HEK293T (cell line): ENCODE measurements around the gene PAK2.
"Not testable (repeated sequence)": the region's sequence is repeated elsewhere in the genome, so short reads cannot be mapped to it uniquely, and the experiment has no call there.

Experiments used
- CTCF ChIA-PET: fragments of 350-600 bp; formaldehyde crosslinking; extraction: SDS; loops from one replicate; lab custom pipeline; 2021; ENCODE audit warnings: antibody characterized with exemption, inconsistent platforms; lab: Yijun Ruan, JAX
- POLR2A ChIA-PET: fragments of 350-600 bp; formaldehyde crosslinking; extraction: SDS; loops from one replicate; lab custom pipeline; 2020; ENCODE audit warnings: antibody characterized with exemption, inconsistent platforms; lab: Yijun Ruan, JAX
- DNase-seq: peaks from one replicate; pipeline ENCODE4 v3.0.0; 2012; ENCODE audit warnings: mixed read lengths; ENCODE audit errors: extremely low spot score
- ARNT ChIP-seq: fragments of 450-650 bp; IDR thresholded peaks from 2 replicates; pipeline ENCODE4 v1.6.1; 2017; ENCODE audit warnings: mild to moderate bottlenecking
- BHLHE40 ChIP-seq: fragments of 450-650 bp; IDR thresholded peaks from 2 replicates; pipeline ENCODE4 v1.6.1; 2016; ENCODE audit warnings: mild to moderate bottlenecking, moderate library complexity, borderline replicate concordance
- CTBP1 ChIP-seq: fragments of 450-650 bp; IDR thresholded peaks from 2 replicates; pipeline ENCODE4 v1.6.1; 2016; ENCODE audit warnings: borderline replicate concordance
- ELF4 ChIP-seq: fragments of 450-650 bp; IDR thresholded peaks from 2 replicates; pipeline ENCODE4 v1.6.1; 2017; ENCODE audit warnings: antibody characterized with exemption
- FOXA1 ChIP-seq: fragments of 450-650 bp; IDR thresholded peaks from 2 replicates; pipeline ENCODE4 v1.6.1; 2016; ENCODE audit warnings: mild to moderate bottlenecking
- FOXK2 ChIP-seq: fragments of 450-650 bp; IDR thresholded peaks from 2 replicates; pipeline ENCODE4 v1.6.1; 2016; ENCODE audit warnings: mild to moderate bottlenecking
- FOXM1 ChIP-seq: fragments of 450-650 bp; IDR thresholded peaks from 2 replicates; pipeline ENCODE4 v1.6.1; 2017; ENCODE audit warnings: mild to moderate bottlenecking, borderline replicate concordance
- HDGF ChIP-seq: fragments of 450-650 bp; IDR thresholded peaks from 2 replicates; pipeline ENCODE4 v1.6.1; 2017; ENCODE audit warnings: antibody characterized with exemption, borderline replicate concordance
- L3MBTL2 ChIP-seq: fragments of 450-650 bp; conservative IDR thresholded peaks from 2 replicates; pipeline ENCODE4 v1.6.1; 2016; ENCODE audit warnings: mild to moderate bottlenecking
- LEF1 ChIP-seq: fragments of 450-650 bp; IDR thresholded peaks from 2 replicates; pipeline ENCODE4 v1.6.1; 2017; ENCODE audit warnings: mild to moderate bottlenecking, borderline replicate concordance
- NFRKB ChIP-seq: fragments of 450-650 bp; IDR thresholded peaks from 2 replicates; pipeline ENCODE4 v1.6.1; 2016; ENCODE audit warnings: mild to moderate bottlenecking, moderate library complexity
- SP1 ChIP-seq: fragments of 450-650 bp; IDR thresholded peaks from 2 replicates; pipeline ENCODE4 v1.6.1; 2017
- SUZ12 ChIP-seq: fragments of 450-650 bp; IDR thresholded peaks from 2 replicates; pipeline ENCODE4 v1.6.1; 2016; ENCODE audit warnings: mild to moderate bottlenecking
- TARDBP ChIP-seq: fragments of 450-650 bp; IDR thresholded peaks from 2 replicates; pipeline ENCODE4 v1.6.1; 2016
- ZNF384 ChIP-seq: fragments of 450-650 bp; IDR thresholded peaks from 2 replicates; pipeline ENCODE4 v1.6.1; 2016
- TF ChIP-seq, protein P1 (sequence below): fragments of 450-650 bp; IDR thresholded peaks from 2 replicates; pipeline ENCODE4 v1.6.1; 2016

Gene PAK2

DNA sequence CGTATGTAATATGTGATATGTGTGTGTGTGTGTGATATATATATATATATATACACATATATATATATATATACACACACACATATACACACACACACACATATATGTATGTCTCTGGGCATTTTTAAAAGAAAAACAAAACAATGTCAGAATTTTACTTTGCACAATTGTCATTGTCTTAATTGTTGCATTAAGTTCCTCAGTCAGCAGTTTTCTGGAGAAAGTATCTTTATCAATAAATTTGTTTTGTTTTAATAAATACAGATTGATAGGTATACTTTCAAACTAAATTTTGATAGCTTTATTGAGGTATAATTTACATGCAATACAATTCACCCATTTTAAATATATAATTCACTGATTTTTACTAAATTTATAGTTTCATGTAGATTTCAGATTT is 65.1 kb downstream of the PAK2 start:
- DNase-seq: no peak
- ChIA-PET CTCF (no interaction called here), POLR2A (no interaction called here)
- no peak for TF ChIP-seq SP1

DNA sequence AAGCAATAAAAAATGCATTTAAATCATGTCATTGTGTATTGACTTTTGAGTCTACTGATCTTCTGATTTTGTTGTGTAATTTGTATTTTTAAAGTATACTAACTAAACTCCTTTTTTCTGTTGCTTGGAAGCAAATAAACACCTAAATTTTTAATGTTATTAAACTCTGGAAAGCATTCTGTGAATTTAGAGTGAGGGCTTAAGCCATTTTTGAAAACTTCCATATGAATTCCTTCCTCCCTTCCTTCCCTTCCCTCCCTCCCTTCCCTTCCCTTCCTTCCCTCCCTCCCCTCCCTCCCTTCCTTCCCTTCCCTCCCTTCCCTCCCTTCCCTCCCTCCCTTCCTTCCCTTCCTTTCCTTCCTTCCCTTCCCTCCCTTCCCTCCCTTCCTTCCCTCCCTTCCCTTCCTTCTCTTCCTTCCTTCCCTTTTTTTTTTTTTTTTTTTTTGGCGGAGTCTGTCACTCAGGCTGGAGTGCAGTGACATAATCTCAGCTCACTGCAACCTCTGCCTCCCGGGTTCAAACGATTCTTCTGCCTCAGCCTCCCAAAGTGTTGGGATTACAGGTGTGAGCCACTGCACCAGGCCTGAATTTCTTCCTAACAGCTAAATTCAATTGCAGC is 71.4 kb downstream of the PAK2 start:
- ChIA-PET POLR2A (no interaction called here), CTCF (no interaction called here)
- TF ChIP-seq ZNF384 (no peak), TARDBP (no peak), FOXK2 (no peak), CTBP1 (no peak), LEF1 (no peak), SP1 (no peak), NFRKB (no peak), BHLHE40 (no peak)

DNA sequence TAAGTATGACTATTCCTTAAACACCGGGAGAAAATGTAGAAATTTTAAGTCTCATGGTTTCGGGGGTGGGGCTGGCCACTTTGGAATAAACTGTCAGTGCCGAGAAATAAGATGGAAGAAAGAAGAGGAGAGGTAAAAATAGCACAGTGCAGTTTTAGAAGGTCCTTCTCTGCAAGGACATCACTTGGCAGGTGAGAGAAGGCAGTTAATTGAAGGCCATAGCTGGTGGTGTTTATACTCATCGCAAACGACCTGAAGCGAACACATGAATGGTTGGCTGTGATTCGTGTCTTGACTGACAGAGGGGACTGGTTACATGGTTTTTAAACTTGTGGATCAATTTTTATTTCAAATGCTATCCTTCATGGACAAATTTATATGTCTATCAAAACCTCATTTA is 73.2 kb downstream of the PAK2 start:
- TF ChIP-seq ZNF384 (no peak), ELF4 (no peak), SUZ12 (no peak), LEF1 (no peak), FOXA1 (no peak), ARNT (no peak), TARDBP (no peak), FOXM1 (no peak), L3MBTL2 (no peak), FOXK2 (no peak), NFRKB (no peak), BHLHE40 (no peak), SP1 (no peak), CTBP1 (no peak), HDGF (no peak)
- TF ChIP-seq, protein P1, sequence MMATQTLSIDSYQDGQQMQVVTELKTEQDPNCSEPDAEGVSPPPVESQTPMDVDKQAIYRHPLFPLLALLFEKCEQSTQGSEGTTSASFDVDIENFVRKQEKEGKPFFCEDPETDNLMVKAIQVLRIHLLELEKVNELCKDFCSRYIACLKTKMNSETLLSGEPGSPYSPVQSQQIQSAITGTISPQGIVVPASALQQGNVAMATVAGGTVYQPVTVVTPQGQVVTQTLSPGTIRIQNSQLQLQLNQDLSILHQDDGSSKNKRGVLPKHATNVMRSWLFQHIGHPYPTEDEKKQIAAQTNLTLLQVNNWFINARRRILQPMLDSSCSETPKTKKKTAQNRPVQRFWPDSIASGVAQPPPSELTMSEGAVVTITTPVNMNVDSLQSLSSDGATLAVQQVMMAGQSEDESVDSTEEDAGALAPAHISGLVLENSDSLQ: no peak
- POLR2A ChIA-PET: no interaction called here
- CTCF ChIA-PET: no interaction called here
- no peak for DNase-seq

More for the DNA sequence above, 71.4 kb downstream of the PAK2 start:
- DNase-seq: no peak

DNA sequence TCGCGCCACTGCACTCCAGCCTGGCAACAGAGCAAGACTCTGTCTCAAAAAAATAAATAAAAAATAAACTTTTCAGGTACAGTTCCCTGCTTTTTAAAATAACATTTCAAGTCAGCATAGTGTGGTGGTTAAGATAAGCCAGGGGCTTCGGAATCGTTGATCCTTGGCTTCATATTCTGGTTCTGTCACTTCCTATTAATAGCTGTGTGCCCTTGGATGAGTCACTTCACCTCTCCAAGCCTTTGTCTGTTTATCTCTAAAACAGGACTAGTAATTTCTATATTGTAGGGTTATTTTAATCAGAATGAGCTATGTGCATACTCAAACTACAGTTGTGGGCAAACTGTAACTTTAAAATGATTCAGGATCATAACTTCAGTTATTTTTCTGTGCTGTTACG is 74.2 kb downstream of the PAK2 start:
- TF ChIP-seq BHLHE40 (no peak), NFRKB (no peak), TARDBP (no peak)
- TF ChIP-seq, protein P1: no peak
- DNase-seq: no peak
- ChIA-PET POLR2A (no interaction called here), CTCF (no interaction called here)

DNA sequence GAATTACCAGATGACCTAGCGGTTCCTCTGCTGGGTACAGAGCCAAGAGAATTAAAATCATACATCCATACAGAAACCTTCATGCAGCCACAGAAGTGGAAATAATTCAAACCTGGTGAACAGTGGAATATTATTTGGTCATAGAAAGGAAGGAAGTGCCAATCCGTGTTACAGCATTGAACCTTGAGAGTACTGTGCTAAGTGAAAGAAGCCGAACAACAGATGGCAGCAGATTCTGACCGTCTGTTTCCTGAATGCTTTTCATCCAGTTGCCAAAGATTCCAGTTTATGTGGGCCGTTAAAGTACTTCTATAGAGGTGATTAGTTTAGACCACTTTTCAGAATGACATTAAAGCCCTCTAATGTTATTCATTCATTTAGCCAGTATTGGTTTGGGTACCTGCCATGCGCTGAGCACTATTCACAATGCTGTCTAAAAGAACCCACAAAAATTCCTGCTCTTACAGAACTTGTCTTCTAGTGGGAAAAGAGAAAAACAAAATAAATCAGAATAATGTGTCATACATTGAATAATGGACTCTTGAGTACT is 82.2 kb downstream of the PAK2 start:
- TF ChIP-seq FOXK2: no peak
- ChIA-PET POLR2A (no interaction called here), CTCF (no interaction called here)
- DNase-seq: no peak

DNA sequence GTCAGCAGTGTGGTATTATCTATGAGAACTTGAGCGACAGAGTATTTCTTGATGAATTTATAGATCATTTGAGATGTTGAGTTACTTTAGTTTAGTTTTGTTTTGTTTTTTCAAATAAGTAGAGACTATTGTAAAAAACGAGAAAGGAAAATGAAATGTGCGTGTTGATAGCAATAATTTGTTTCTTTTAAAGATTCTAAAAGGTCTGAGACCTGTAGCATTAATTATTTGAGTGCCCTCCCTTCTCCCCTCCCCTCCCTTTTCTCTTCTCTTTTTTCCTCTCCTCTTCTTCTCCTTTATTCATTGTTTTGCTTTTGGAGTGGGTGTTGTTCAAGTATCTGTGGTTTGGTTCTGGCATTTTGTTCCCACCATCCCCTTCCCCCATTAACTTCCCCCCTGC is 90.0 kb downstream of the PAK2 start:
- CTCF ChIA-PET, POLR2A ChIA-PET, DNase-seq: not testable (repeated sequence)

DNA sequence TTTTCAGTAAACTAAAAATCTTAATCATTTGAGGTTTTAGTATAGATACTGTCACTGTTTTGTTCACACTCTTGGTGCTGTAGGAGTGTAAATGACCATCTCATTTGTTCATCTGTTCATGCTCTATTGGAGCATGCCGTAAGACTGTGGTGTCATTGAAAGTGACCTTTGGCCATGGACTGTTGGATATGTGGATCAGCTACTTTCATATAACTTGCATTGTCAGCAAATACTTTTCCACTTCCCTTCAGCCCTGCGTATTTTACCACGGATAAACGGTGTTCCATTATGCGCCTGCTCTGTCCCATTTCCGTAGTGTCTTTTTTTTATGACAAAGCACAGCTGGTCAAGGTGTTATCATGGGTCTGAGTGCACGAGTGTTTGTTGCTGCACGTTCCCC is 95.4 kb downstream of the PAK2 start:
- ChIA-PET POLR2A (no interaction called here), CTCF (interaction anchor here (0.6 kb wide), 1 partner anchor 29 kb away, joined by 6 read pairs; no protein-coding TSS in a partner anchor)
- TF ChIP-seq FOXA1: no peak
- TF ChIP-seq ELF4: no peak
- no peak for TF ChIP-seq FOXM1
- TF ChIP-seq NFRKB: no peak
- no peak for TF ChIP-seq HDGF
- TF ChIP-seq L3MBTL2: no peak
- no peak for TF ChIP-seq ARNT
- TF ChIP-seq CTBP1: no peak
- no peak for TF ChIP-seq SUZ12
- no peak for TF ChIP-seq FOXK2
- TF ChIP-seq ZNF384: no peak
- TF ChIP-seq, protein P1: no peak
- DNase-seq: no peak

DNA sequence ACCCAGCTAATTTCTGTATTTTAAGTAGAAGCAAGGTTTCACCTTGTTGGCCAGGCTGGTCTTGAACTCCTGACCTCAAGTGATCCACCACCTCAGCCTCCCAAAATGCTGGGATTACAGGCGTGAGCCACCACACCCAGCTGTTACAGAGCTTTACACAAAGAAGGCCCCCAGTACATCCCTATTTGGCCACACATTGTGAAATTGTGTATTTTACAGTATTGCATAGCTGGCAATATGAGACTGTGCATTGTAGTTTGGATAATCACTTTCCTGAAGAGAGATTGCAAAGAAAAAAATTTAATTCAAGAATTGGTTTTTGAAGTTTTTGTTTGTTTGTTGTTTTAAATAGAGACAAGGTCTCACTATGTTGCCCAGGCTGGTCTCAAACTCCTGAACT is 97.0 kb downstream of the PAK2 start:
- POLR2A ChIA-PET: interaction anchor here (1.3 kb wide), 1 partner anchor 105 kb away, joined by 3 read pairs; no protein-coding TSS in a partner anchor
- DNase-seq, CTCF ChIA-PET: not testable (repeated sequence)
